HG03571 (cell line): Measurements from ENCODE around the gene CDC42EP3.

Experiments
- ATAC-seq: cut with Tn5 transposase; IDR thresholded peaks from one replicate; pipeline ENCODE4 v1.9.1; 2021; ENCODE audit not compliant: unreplicated experiment

Gene CDC42EP3, protein sequence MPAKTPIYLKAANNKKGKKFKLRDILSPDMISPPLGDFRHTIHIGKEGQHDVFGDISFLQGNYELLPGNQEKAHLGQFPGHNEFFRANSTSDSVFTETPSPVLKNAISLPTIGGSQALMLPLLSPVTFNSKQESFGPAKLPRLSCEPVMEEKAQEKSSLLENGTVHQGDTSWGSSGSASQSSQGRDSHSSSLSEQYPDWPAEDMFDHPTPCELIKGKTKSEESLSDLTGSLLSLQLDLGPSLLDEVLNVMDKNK

DNA sequence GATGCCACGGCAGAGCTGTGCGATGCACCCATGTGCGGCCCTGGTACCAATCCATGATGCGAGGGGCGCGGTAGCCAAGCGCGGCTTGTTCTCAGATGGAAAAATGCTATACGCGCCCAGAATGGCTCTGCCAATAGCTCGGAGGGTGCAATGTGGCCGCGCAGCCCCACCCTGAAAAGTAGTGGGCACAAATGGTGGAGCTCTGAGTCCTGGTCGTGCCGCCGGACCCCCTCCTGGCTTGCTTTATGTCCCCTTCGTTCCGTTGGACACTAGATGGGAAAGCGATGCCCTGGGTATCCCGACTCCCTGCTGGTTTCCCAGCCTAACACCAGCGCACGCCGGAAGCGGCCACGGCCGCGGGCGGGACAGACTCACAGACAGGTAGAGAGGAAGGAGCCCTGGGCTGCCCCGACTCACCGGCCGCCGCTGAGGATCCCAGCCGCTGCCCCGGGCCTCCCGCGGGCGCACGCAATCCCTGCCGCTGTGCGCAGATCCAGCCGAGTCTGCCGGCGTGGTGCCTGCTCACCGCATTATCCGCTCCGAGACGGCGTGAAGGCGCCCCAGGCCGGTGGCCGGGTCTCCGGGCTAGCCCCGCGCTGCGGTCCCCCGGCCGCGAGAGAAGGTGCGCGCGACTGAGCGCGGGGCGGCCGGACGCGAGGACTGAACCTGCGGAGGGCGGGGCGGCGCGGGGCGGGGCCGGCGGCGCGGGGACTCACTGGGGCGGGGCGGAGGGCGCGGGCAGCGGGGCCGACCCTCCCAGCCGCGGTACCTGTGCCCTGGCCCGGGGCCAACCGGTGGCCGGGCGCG is at the start of gene CDC42EP3:
TSS of gene CDC42EP3 (minus strand) at position 634 of the 807 bp plus-strand sequence. CDS start 25,055 bp downstream, outside the sequence.
- ATAC-seq: peak; percentile 43

DNA sequence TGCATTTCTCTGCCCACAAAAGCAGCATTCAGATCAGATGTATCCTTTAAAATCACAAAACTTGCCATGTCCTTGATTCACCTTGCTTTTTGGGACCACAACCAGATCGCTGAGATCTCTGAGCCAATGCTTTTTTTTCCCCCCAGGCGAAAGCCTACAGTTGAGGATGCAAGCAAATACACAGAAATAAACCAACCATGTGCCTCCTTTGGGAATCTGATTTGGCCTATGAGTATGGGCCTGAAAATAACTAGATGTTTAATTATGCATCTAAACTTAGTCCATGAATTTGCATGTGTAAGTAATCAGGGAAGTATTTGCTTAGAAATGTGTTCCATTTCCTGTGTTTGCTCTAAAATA is 49.7 kb upstream of the CDC42EP3 start:
- ATAC-seq: no peak

DNA sequence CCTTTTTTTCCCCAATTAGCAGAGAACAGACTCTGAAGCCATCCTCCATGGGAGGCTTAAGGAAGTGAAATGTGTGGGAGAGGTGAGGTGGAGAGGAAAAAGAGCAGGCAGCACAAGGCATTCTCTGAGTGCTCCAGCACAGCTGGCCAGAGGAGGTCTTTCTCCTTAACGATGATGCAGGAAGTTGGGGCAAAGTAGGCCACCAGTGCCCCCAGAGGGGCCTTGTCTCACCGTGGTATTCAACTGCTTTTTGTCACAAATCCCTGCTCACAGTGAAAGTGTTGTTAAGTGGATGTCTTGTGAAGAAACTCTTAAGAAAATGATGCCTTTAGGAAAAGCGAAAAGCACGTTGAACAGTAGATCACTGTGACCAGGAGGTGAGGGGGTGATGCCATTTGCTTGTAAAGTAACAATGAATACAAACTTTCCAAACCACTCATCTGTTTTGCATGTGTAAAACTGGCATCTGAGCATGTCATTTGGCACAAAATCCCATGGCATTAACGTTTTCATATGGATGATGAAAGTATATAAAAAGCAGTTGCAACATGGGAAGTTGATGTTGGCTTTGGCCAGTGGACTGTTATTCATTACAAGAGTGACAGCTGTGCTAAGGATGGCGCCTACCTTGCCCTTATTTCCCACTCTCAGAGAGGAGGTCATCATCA is 49.2 kb upstream of the CDC42EP3 start:
- no peak for ATAC-seq

DNA sequence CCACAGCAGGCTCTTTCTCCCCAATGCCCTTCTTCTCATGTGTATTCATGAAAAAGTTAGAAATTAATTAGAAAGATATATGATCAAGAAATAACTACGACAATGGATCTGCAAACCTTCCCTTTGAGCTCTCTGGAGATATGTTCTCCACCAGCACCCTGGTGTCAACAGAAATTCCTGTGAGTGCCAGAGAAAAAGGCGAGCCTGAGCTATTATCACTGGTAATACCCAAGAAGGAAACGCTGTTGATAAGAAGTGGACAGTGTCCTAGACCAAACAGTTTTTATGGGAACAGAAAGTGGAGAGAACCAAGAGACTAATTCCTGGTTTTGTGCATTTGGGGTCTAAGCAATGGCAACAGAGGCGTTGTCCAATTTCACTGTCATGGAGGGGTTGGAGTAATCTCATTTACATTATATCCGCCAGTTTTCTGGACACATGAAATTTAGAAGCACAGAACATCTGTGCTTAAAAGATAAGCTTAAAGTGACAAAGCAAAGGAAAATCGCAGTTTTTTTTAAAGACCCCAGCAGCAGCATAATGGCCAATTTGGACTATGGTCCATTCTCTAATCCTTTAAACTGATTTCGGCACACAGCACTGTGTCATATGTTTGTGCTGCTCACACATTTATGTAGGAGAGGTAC is 47.2 kb upstream of the CDC42EP3 start:
- ATAC-seq: no peak

DNA sequence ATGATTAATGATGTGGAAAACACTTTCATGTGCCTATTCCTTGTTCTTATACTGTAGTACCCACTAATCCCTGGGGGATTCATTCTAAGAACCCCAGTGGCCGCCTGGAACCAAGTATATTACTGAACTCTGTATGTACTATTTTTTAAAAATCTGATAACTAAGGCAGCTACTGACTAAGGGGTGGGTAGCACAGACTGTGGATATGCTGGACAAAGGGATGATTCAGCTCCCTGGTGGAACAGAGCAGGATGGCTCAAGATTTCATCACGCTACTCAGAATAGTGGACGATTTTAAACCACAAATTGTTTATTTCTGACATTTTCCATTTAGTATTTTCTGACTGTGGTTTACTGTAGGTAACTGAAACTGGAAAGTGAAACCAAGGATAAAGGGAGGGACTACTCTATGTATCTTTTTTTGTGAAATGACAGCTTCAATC is 41.8 kb upstream of the CDC42EP3 start:
- no peak for ATAC-seq

DNA sequence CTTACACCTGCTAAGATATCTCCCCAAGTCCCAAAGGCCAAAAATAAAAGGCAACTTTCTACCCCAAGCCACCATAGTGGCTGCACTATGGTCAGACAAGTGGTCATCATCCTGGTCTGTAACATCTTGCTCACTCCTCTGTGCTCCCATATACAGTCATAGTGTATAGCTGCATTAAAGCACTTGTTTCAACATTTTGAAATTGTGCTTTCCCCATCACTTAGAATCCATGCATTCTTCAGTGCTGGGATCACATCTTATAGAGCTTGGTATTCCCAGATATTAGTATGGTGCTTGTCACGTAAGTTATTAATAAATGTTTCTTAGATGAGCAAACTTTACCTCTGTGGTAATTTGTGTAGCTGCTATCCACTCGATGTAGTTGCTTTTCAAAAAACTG is 40.4 kb upstream of the CDC42EP3 start:
- ATAC-seq: no peak

DNA sequence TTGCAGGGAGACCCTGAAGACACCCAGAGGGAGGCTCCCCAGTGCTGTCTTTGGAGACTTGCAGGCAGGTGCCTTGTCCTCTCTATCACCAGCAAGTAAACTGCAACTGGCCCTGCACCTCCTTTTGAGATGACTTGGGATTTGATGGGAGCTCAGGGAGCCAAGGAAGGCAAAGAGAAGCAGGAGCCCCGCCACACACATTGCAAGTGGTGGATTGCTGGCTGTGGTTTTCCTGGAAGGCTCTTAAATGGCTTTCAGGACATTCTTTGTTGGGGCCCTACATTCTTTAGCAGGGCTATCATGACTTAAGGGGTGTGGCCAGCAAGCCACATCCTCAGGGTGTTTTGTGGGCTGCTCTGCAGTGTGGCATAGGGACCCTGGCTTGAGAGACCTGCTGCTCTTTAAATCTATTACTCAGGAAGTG is 39.9 kb upstream of the CDC42EP3 start:
- peak; percentile 64 for ATAC-seq

DNA sequence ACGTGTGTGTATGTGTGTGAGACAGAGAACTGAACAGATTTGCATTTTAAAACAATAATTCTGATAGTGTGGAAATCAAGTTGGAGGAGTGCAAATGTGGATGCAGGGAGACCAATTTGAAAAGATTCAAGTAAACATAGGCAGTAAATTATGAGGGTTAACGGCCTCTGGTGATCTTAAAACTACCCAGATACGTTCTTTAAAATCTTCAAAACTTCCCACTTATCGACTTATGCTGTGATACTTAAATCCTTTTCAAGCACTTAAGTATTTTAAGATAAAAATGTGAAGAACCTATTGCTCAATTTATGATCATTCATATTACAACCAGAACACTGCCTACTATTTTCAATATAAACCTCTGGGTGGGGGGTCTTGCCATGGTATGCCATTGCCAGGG is 37.7 kb upstream of the CDC42EP3 start:
- ATAC-seq: no peak

DNA sequence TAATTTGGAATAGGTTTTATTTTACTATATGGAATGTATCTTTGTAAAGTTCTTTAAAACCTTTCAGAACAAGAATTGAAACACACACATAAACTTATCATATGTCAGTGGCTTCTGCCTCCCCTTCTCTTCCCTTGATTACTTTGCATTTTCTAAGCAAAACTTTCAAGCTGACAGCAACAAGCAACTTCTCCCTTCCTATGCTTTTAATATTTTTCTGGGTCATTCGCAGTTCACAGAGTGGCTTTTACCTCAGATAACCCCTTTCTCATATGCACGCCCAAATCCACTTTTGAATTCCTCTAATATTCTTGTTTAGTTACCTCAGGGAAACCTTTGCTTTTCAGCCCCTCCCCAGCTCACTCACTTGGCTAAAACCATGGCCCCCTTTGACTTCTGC is 36.7 kb upstream of the CDC42EP3 start:
- no peak for ATAC-seq

DNA sequence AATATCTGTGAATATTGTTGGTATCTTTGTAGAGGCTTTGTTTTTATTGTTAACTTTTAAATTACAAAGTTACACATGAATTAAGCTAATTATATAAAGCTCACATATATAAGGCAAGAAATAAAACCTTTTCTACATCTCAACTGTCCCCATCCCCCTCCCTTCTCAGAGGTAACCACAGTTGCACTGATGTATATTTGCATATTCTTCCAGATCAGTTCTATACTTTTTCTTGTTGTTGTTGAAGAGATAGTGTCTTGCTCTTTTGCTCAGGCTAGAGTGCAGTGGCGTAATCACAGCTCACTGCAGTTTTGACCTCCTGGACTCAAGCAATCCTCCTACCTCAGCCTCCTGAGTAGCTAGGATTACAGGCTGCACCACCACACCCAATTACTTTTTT is 36.0 kb upstream of the CDC42EP3 start:
- ATAC-seq: no peak

DNA sequence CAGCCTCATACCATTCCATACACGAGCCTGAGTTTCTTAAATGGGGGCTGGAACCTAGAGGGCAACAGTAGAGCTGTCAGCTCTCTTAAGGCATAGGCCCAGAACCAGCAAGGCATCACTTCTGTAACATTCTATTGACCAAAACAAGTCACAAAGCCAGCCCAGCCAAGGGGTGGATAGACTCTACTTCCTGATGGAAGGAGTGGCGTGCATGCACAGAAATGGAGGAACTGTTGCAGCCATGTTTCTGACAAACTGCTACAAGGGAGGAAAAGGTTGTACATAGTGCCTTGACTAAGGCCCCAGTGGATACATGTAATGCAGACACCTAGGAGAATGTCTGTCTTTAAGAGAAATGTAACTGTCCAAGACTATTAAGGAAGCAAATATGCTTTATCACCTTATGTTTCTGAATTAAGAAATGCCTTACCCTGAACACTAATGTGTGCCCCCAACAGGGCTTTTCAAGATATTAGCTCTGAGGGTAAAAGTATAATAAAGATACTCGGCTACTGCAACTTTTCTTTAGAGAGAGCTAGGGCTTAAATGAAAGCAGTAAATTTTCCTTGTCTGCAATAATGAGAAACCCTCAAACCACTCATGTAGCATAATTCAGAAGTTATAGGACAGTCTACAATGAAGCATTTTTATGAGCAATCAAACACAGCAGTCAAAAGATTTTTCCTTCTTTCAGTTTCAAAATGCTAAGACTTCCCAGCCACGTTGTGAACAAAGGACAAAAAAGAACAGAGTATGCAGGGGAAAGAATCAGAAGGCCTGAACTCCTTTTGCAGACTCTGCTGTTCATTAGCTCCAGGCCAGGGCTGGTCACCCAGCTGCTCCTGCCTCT is 35.1 kb upstream of the CDC42EP3 start:
- no peak for ATAC-seq

DNA sequence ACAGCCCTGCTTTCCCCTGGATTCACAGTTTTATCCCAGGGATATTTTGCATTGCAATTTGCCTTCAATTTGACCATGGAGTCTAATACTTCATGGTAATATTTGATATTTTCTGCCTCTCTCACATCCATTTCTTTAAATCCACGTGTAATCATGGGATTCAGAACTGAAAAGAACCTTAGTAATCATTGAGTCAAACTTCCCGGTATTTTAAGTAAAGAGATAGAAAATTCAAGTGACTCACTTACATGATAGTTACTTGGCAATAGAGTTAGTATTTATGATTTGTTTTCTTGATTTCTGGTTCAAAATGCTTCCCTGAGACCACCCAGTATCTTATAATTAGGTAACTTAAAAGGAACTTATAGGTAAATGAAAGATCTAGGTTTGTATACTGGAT is 33.7 kb upstream of the CDC42EP3 start:
- ATAC-seq: no peak

DNA sequence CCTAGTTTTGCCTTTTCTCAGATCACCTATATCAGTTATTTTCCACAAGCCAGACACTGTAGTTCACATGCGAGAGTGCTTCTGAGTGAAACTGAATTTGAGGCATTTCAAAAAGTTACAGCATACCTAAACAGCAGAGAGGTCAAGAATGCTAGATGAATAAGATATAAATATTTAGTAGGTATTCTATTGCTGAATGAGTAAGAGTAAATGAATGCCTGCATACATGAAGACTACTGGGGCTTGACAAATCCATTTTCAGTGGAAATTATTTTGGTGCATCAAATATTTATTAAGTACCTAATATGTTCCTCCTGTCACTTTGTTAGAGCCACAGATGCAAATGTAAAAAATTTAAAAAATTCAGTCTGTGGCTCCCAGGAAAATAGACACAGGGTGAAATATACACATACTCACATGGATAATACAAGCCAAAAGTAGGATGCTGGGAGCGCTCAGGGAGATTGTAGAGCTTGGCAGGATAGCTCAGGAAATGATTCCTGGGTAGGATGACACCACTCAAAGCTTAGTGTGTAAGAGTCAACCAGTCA is 27.6 kb upstream of the CDC42EP3 start:
- ATAC-seq: no peak

DNA sequence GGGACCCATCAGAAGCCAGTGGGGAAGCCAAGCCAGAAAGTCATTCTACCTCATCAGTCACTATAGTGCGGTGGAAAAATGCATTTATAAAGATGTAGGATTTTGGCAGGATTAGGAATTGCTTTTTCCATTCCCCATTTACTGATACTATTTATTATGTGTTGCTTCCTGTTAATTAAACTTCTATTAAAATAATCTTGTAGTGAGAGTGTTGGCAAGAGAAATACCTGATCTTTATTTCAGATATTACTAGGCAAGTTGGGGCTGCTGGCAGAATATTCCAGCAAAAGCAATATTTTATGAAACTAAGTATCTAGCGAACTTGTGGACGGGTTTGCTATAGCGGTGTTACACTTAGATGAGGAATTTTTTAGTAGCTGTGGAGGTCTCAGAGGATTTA is 23.9 kb upstream of the CDC42EP3 start:
- ATAC-seq: no peak

DNA sequence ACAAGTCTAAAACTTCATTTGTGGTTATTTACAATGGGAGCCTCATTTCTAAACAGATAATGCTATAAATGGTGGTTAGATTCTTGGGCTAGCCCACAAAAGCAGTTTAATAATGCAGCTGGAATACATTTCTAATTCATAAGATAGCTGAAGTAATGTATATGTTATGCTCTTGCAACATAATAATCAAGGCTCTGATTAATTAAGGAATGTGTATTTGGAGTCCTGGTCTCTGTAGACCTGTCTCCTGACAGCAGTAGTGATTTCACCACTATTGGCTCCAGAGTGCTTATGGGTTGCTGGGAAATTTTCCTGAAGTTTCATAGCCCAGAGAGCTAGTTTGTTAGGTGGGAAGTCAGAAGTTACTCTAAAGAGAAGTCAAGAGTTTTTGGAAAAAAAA is 21.3 kb upstream of the CDC42EP3 start:
- no peak for ATAC-seq

DNA sequence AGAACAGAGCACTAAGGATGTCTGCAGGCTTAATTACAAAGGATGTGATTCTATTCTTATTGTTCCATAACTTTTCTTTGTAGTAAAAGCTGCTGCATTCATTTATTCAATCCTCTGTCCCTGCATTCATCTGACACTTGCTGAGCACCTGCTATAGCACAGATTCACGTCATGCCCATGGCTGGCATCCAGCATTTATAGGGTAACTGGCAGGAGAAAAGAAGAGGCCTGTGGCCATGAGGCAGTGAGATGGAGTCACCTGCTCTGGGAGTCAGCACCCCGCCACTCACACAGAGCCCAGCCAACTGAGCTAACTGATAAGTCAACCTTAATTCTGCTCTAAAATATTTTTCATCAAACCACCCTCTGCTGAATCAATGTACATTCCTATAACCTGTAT is 18.3 kb upstream of the CDC42EP3 start:
- ATAC-seq: no peak

DNA sequence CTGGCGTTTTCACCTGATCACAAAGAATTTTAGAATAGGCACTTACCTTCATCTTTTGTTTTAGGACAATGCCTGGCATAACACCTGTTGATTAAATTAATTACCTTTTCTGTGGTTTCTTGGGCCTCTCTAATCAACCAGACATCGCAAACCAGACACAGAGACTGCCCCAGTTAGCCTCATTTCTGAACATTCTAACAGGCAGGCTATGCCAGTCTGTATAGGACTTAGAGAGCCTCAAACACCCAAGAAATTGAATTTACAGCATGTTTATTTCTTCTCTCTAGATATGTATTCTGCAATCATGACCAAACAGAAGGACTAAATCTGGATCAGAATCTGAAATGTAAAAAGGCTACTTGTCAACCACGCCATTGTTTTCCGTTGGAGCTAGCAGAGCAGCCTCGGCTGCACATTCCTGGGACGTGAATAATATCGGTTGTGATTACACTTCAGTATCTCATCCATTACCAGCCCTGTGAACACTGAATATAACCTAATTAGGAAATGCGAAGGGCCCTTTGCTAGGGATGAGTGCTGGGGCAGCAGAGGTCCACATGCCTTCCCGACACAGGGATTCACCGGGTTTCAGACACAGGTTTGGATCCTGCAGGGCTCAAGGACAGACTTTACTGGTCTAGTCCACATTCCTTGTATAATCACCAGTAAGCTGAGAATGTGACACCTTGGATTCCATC is 17.5 kb upstream of the CDC42EP3 start:
- ATAC-seq: no peak

DNA sequence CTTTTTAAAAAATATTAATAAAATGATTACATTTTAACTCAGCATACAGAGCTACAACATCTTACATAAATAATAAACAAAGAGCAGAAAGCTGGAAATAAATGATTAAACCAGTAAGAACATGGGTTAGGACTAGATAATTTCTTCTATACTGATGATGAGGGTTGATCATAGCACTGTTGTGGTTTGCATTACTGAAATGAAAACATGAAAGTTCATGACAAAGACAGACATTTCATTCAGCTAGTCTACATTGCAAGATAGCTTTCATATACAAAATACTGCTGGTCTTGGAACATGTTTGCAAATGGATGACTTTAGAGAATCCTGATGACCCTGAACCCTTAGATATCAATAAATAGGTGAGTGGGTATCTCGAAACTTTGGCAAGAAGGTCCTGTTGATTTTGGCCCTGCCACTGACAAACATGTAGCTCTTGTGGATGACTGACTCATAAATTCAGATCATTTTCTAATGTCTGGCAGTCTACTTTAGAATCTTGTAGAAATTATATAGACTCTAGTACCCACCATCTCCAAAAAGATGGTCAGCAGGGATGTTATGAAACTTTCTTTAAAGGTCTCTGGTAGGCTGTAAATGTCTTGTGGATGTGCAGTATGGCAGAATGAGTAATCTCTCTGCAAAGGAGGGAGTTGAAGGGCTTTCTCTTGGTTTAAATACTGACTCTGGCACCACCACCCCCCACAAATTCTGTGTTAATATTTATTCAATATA is 15.5 kb upstream of the CDC42EP3 start:
- ATAC-seq: no peak

DNA sequence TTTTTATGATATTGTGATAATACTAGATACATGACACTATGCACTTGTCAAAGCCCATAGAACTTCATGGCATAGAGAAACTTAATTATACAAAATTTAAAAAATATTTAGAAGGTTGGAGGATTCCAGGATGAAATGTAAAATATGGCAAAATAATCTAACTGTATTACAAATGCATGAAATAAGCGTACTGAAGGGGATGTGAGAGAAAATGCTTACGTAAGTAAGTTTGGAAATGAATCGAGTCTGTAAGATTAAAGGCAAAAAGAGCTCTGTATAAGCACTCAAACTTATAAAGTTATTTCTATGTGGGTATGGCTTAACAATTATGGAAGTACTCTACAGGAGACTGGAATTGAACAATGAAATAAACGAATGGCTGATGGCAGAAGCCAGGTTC is 13.4 kb upstream of the CDC42EP3 start:
- no peak for ATAC-seq
